HepG2 (cell line): Measurements from ENCODE around the gene C20orf141. TPM values are rescaled to one million over a fixed set of nuclear protein-coding genes. Genes with fewer than 3 reads are reported as not detected.

Experiments
- ATF7 ChIP-seq, 2 experiments: fragments of 450-650 bp in 1 of 2; sonication (generic) in 1 of 2; formaldehyde crosslinking in 1 of 2; IDR thresholded peaks; 2 replicates each; pipeline versions ENCODE4 v1.4.0 to v1.6.1; 2016 to 2020; ENCODE audit warnings: antibody characterized with exemption in 1 of 2, mild to moderate bottlenecking in 1 of 2, missing genetic modification reagents in 1 of 2
- CHD2 ChIP-seq: IDR thresholded peaks from 2 replicates; pipeline ENCODE4 v1.6.1; 2011; ENCODE audit warnings: low read depth, low read length, improper control_type of control experiment
- EHMT2 ChIP-seq: fragments of 200-600 bp; sonication (generic); IDR thresholded peaks from 2 replicates; pipeline ENCODE4 v1.7.0; 2017; ENCODE audit warnings: antibody characterized with exemption, low read depth, low read length, borderline replicate concordance
- ESRRA ChIP-seq: sonication (generic); formaldehyde crosslinking; IDR thresholded peaks from 2 replicates; pipeline ENCODE4 v1.5.1; 2020; ENCODE audit warnings: mild to moderate bottlenecking, low read depth, missing genetic modification reagents
- HOXD1 ChIP-seq: sonication (generic); formaldehyde crosslinking; IDR thresholded peaks from 2 replicates; pipeline ENCODE4 v1.5.0; 2020; ENCODE audit warnings: missing genetic modification reagents
- MLXIP ChIP-seq: sonication (generic); formaldehyde crosslinking; IDR thresholded peaks from 2 replicates; pipeline ENCODE4 v1.9.0; 2021; ENCODE audit warnings: missing genetic modification reagents, borderline replicate concordance
- ZBTB43 ChIP-seq: sonication (generic); formaldehyde crosslinking; conservative IDR thresholded peaks from 2 replicates; pipeline ENCODE4 v1.4.0; 2020; ENCODE audit warnings: missing genetic modification reagents
- ZNF343 ChIP-seq: sonication (generic); formaldehyde crosslinking; IDR thresholded peaks from 2 replicates; pipeline ENCODE4 v1.4.0; 2020; ENCODE audit warnings: mild to moderate bottlenecking, missing genetic modification reagents
- ZSCAN5A ChIP-seq: sonication (generic); formaldehyde crosslinking; IDR thresholded peaks from 2 replicates; pipeline ENCODE4 v1.8.0; 2022; ENCODE audit warnings: mild to moderate bottlenecking, missing genetic modification reagents, borderline replicate concordance
- polyA plus RNA-seq, 8 experiments: library from polyadenylated mRNA; depleted of rRNA in 3 of 8; stranded (reverse) in 7 of 8; unstranded in 1 of 8; fragments of >200 nt; fragmentation: Illumina TruSeq in 4 of 8; extraction: Trizol in 4 of 8; gene quantifications; 2 replicates each; pipeline versions ENCODE4 v1.2.1 to v1.2.3, GENCODE V29; 2011 to 2016; ENCODE audit warnings: low read depth in 4 of 8, missing spikeins in 1 of 8, mixed read lengths in 1 of 8; ENCODE audit not compliant: insufficient read depth in 1 of 8
- total RNA-seq, 5 experiments: library from RNA; depleted of rRNA; stranded (reverse); fragments of >200 nt; fragmentation: Illumina TruSeq; extraction: Trizol; gene quantifications; 2 replicates each; pipeline ENCODE4 v1.2.3, GENCODE V29; 2016; ENCODE audit warnings: low read depth in 1 of 5
- TF ChIP-seq, protein P1 (sequence below): sonication (generic); formaldehyde crosslinking; IDR thresholded peaks from 2 replicates; pipeline ENCODE4 v1.5.0; 2020; ENCODE audit warnings: mild to moderate bottlenecking, missing genetic modification reagents, borderline replicate concordance
- TF ChIP-seq, protein P2 (sequence below): IDR thresholded peaks from 2 replicates; pipeline ENCODE4 v1.6.1; 2016; ENCODE audit warnings: control low read depth
- TF ChIP-seq, protein P3 (sequence below): sonication (generic); formaldehyde crosslinking; IDR thresholded peaks from 2 replicates; pipeline ENCODE4 v1.4.0; 2020; ENCODE audit warnings: missing genetic modification reagents, borderline replicate concordance

The C20orf141 gene
- total and polyA plus RNA-seq, 2 of the 13 experiments (the other 11 are each of a cell fraction or from before 2014, with no cell fraction given) = not detected

DNA sequence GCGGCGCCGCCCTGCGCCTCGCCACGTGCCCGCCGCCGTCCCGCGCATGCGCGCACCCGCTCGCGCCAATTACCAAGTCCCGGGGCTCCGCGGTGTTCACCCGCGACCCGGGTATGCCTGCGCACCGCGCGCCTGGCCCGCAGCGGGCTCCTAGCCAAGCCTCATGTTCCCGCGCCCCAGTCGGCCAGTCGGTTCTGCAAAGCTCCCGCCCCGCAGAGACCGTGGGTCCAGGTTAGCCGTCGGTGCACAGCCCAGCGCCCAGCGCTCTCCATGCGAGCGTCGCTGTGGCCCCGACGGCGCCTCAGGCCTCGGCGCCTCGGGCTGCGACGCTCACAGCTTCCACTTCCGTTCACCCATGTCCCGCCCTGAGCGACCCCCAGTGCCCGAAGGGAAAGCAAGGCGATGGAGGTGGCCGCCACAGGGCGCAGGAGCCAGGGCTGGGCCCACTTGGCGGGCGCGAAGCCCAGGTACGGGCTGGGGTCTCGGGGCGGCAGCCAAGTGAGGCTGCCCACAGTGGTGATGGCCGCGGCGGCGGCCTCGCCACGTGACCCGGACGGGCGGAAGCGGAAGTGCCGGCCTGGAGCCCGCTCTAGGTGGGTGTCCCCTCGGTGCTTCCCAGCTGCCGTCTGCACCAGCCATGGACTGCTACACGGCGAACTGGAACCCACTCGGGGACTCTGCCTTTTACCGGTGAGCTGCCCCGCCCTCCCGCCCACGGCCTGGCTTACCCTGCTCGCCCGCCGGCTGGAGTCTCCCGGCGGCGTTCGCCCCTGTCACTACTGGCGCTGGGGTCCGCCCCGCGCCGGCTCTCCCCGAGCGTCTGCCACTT, 25.6 kb downstream of the C20orf141 start, which contains the start of the genes PCED1A and VPS16 (continued):
- TF ChIP-seq, protein P1, sequence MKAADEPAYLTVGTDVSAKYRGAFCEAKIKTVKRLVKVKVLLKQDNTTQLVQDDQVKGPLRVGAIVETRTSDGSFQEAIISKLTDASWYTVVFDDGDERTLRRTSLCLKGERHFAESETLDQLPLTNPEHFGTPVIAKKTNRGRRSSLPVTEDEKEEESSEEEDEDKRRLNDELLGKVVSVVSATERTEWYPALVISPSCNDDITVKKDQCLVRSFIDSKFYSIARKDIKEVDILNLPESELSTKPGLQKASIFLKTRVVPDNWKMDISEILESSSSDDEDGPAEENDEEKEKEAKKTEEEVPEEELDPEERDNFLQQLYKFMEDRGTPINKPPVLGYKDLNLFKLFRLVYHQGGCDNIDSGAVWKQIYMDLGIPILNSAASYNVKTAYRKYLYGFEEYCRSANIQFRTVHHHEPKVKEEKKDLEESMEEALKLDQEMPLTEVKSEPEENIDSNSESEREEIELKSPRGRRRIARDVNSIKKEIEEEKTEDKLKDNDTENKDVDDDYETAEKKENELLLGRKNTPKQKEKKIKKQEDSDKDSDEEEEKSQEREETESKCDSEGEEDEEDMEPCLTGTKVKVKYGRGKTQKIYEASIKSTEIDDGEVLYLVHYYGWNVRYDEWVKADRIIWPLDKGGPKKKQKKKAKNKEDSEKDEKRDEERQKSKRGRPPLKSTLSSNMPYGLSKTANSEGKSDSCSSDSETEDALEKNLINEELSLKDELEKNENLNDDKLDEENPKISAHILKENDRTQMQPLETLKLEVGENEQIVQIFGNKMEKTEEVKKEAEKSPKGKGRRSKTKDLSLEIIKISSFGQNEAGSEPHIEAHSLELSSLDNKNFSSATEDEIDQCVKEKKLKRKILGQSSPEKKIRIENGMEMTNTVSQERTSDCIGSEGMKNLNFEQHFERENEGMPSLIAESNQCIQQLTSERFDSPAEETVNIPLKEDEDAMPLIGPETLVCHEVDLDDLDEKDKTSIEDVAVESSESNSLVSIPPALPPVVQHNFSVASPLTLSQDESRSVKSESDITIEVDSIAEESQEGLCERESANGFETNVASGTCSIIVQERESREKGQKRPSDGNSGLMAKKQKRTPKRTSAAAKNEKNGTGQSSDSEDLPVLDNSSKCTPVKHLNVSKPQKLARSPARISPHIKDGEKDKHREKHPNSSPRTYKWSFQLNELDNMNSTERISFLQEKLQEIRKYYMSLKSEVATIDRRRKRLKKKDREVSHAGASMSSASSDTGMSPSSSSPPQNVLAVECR (CRISPR knock-in tag) = peak; percentile 98
- TF ChIP-seq EHMT2 = no peak; the same call in 1 of the 2 replicates
- TF ChIP-seq ZNF343 (CRISPR knock-in tag) = peak; percentile 98
- TF ChIP-seq CHD2 = no peak
- TF ChIP-seq ZBTB43 = peak; percentile 91
- no peak; the same call in 1 of the 2 replicates for TF ChIP-seq ESRRA (CRISPR knock-in tag)
- TF ChIP-seq, protein P2, sequence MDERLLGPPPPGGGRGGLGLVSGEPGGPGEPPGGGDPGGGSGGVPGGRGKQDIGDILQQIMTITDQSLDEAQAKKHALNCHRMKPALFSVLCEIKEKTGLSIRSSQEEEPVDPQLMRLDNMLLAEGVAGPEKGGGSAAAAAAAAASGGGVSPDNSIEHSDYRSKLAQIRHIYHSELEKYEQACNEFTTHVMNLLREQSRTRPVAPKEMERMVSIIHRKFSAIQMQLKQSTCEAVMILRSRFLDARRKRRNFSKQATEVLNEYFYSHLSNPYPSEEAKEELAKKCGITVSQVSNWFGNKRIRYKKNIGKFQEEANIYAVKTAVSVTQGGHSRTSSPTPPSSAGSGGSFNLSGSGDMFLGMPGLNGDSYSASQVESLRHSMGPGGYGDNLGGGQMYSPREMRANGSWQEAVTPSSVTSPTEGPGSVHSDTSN = no peak
- no peak for TF ChIP-seq ATF7 (IDR thresholded peaks at IDR 0.05)
- peak; percentile 79; the same call in 1 of the 2 replicates for TF ChIP-seq ATF7 (CRISPR knock-in tag; IDR thresholded peaks at IDR 0.05)
- peak; percentile 96; the same call in 1 of the 2 replicates for TF ChIP-seq ZSCAN5A (CRISPR knock-in tag)
- TF ChIP-seq, protein P3, sequence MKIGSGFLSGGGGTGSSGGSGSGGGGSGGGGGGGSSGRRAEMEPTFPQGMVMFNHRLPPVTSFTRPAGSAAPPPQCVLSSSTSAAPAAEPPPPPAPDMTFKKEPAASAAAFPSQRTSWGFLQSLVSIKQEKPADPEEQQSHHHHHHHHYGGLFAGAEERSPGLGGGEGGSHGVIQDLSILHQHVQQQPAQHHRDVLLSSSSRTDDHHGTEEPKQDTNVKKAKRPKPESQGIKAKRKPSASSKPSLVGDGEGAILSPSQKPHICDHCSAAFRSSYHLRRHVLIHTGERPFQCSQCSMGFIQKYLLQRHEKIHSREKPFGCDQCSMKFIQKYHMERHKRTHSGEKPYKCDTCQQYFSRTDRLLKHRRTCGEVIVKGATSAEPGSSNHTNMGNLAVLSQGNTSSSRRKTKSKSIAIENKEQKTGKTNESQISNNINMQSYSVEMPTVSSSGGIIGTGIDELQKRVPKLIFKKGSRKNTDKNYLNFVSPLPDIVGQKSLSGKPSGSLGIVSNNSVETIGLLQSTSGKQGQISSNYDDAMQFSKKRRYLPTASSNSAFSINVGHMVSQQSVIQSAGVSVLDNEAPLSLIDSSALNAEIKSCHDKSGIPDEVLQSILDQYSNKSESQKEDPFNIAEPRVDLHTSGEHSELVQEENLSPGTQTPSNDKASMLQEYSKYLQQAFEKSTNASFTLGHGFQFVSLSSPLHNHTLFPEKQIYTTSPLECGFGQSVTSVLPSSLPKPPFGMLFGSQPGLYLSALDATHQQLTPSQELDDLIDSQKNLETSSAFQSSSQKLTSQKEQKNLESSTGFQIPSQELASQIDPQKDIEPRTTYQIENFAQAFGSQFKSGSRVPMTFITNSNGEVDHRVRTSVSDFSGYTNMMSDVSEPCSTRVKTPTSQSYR (CRISPR knock-in tag) = peak; percentile 52
- peak; percentile 90; the same call in 1 of the 2 replicates for TF ChIP-seq MLXIP (CRISPR knock-in tag)
- peak; percentile 96 for TF ChIP-seq HOXD1 (CRISPR knock-in tag)
